ENCODE measurements around the gene OSBPL10.

Gene OSBPL10

GRCh38 chr3:31760654-31761053 lies 220.4 kb downstream of the OSBPL10 start:
- Histone ChIP-seq H3K4me3 (ENCODE audit: low read length in 2 of 2) (no peak overlapping the region), H3K9me3 (ENCODE audit: control insufficient read depth in 2 of 2, low read length in 2 of 2) (no peaks in the 10 kb centered on the region), H3K27ac (ENCODE audit: low read depth in 2 of 2, low read length in 2 of 2) (no peak overlapping the region), H3K36me3 (ENCODE audit: control insufficient read depth in 2 of 2, insufficient read depth in 2 of 2, low read length in 2 of 2) (no peaks in the 10 kb centered on the region), H3K4me1 (ENCODE audit: control insufficient read depth in 2 of 2, insufficient read depth in 2 of 2, low read length in 2 of 2) (peaks cover 0 to 5% of the 10 kb centered on the region in 2 donors), H3K27me3 (ENCODE audit: control insufficient read depth in 2 of 2, insufficient read depth in 2 of 2, low read length in 2 of 2) (no peaks in the 10 kb centered on the region), H3K9ac (ENCODE audit: low read depth in 1 of 2, low read length in 2 of 2) (no peak overlapping the region)

- Histone ChIP-seq H3K36me3 (ENCODE audit: control insufficient read depth in 2 of 2, insufficient read depth in 2 of 2, low read length in 2 of 2) (no peaks in the 10 kb centered on the region), H3K27ac (ENCODE audit: low read depth in 2 of 2, low read length in 2 of 2) (no peak overlapping the region), H3K27me3 (ENCODE audit: control insufficient read depth in 2 of 2, insufficient read depth in 2 of 2, low read length in 2 of 2) (no peaks in the 10 kb centered on the region), H3K9me3 (ENCODE audit: control insufficient read depth in 2 of 2, low read length in 2 of 2) (no peaks in the 10 kb centered on the region), H3K9ac (ENCODE audit: low read depth in 1 of 2, low read length in 2 of 2) (no peak overlapping the region), H3K4me3 (ENCODE audit: low read length in 2 of 2) (no peak overlapping the region), H3K4me1 (ENCODE audit: control insufficient read depth in 2 of 2, insufficient read depth in 2 of 2, low read length in 2 of 2) (peaks cover 0 to 5% of the 10 kb centered on the region in 2 donors)
Measured at GRCh38 chr3:31758322-31758965, 222.6 kb downstream of the OSBPL10 start.

- no peaks in the 10 kb centered on the region for H3K27me3 ChIP-seq (ENCODE audit: control insufficient read depth in 2 of 2, insufficient read depth in 2 of 2, low read length in 2 of 2)
- no peaks in the 10 kb centered on the region for H3K36me3 ChIP-seq (ENCODE audit: control insufficient read depth in 2 of 2, insufficient read depth in 2 of 2, low read length in 2 of 2)
- H3K4me1 ChIP-seq (ENCODE audit: control insufficient read depth in 2 of 2, insufficient read depth in 2 of 2, low read length in 2 of 2): peaks cover 0 to 5% of the 10 kb centered on the region in 2 donors
- H3K9me3 ChIP-seq (ENCODE audit: control insufficient read depth in 2 of 2, low read length in 2 of 2): no peaks in the 10 kb centered on the region
- H3K27ac ChIP-seq (ENCODE audit: low read depth in 2 of 2, low read length in 2 of 2): no peak overlapping the region
- H3K9ac ChIP-seq (ENCODE audit: low read depth in 1 of 2, low read length in 2 of 2): no peak overlapping the region
- H3K4me3 ChIP-seq (ENCODE audit: low read length in 2 of 2): peak overlapping the region in 1 of 2 donors; percentile 3
Measured at GRCh38 chr3:31755926-31756658, 225.0 kb downstream of the OSBPL10 start.

GRCh38 chr3:31754575-31755278 lies 226.3 kb downstream of the OSBPL10 start:
- H3K9me3 ChIP-seq (ENCODE audit: control insufficient read depth in 2 of 2, low read length in 2 of 2): no peaks in the 10 kb centered on the region
- H3K9ac ChIP-seq (ENCODE audit: low read depth in 1 of 2, low read length in 2 of 2): no peak overlapping the region
- H3K4me1 ChIP-seq (ENCODE audit: control insufficient read depth in 2 of 2, insufficient read depth in 2 of 2, low read length in 2 of 2): peaks cover 0 to 5% of the 10 kb centered on the region in 2 donors
- H3K27me3 ChIP-seq (ENCODE audit: control insufficient read depth in 2 of 2, insufficient read depth in 2 of 2, low read length in 2 of 2): no peaks in the 10 kb centered on the region
- H3K4me3 ChIP-seq (ENCODE audit: low read length in 2 of 2): no peak overlapping the region
- H3K36me3 ChIP-seq (ENCODE audit: control insufficient read depth in 2 of 2, insufficient read depth in 2 of 2, low read length in 2 of 2): no peaks in the 10 kb centered on the region
- no peak overlapping the region for H3K27ac ChIP-seq (ENCODE audit: low read depth in 2 of 2, low read length in 2 of 2)

- Histone ChIP-seq H3K27me3 (ENCODE audit: control insufficient read depth in 2 of 2, insufficient read depth in 2 of 2, low read length in 2 of 2) (no peaks in the 10 kb centered on the region), H3K4me1 (ENCODE audit: control insufficient read depth in 2 of 2, insufficient read depth in 2 of 2, low read length in 2 of 2) (peaks cover 0 to 5% of the 10 kb centered on the region in 2 donors), H3K36me3 (ENCODE audit: control insufficient read depth in 2 of 2, insufficient read depth in 2 of 2, low read length in 2 of 2) (no peaks in the 10 kb centered on the region), H3K9ac (ENCODE audit: low read depth in 1 of 2, low read length in 2 of 2) (no peak overlapping the region), H3K27ac (ENCODE audit: low read depth in 2 of 2, low read length in 2 of 2) (no peak overlapping the region), H3K4me3 (ENCODE audit: low read length in 2 of 2) (no peak overlapping the region), H3K9me3 (ENCODE audit: control insufficient read depth in 2 of 2, low read length in 2 of 2) (no peaks in the 10 kb centered on the region)
Measured at GRCh38 chr3:31753050-31753425, 228.0 kb downstream of the OSBPL10 start.

GRCh38 chr3:31752305-31753049 lies 228.6 kb downstream of the OSBPL10 start:
- Histone ChIP-seq H3K9ac (ENCODE audit: low read depth in 1 of 2, low read length in 2 of 2) (no peak overlapping the region), H3K9me3 (ENCODE audit: control insufficient read depth in 2 of 2, low read length in 2 of 2) (no peaks in the 10 kb centered on the region), H3K4me3 (ENCODE audit: low read length in 2 of 2) (no peak overlapping the region), H3K27me3 (ENCODE audit: control insufficient read depth in 2 of 2, insufficient read depth in 2 of 2, low read length in 2 of 2) (no peaks in the 10 kb centered on the region), H3K4me1 (ENCODE audit: control insufficient read depth in 2 of 2, insufficient read depth in 2 of 2, low read length in 2 of 2) (peaks cover 0 to 5% of the 10 kb centered on the region in 2 donors), H3K27ac (ENCODE audit: low read depth in 2 of 2, low read length in 2 of 2) (no peak overlapping the region), H3K36me3 (ENCODE audit: control insufficient read depth in 2 of 2, insufficient read depth in 2 of 2, low read length in 2 of 2) (no peaks in the 10 kb centered on the region)

GRCh38 chr3:31750341-31750740 lies 230.7 kb downstream of the OSBPL10 start:
- Histone ChIP-seq H3K4me3 (ENCODE audit: low read length in 2 of 2) (no peak overlapping the region), H3K9ac (ENCODE audit: low read depth in 1 of 2, low read length in 2 of 2) (no peak overlapping the region), H3K27me3 (ENCODE audit: control insufficient read depth in 2 of 2, insufficient read depth in 2 of 2, low read length in 2 of 2) (no peaks in the 10 kb centered on the region), H3K27ac (ENCODE audit: low read depth in 2 of 2, low read length in 2 of 2) (no peak overlapping the region), H3K9me3 (ENCODE audit: control insufficient read depth in 2 of 2, low read length in 2 of 2) (no peaks in the 10 kb centered on the region), H3K36me3 (ENCODE audit: control insufficient read depth in 2 of 2, insufficient read depth in 2 of 2, low read length in 2 of 2) (no peaks in the 10 kb centered on the region), H3K4me1 (ENCODE audit: control insufficient read depth in 2 of 2, insufficient read depth in 2 of 2, low read length in 2 of 2) (no peaks in the 10 kb centered on the region)

GRCh38 chr3:31748933-31749295 lies 232.1 kb downstream of the OSBPL10 start:
- H3K9ac ChIP-seq (ENCODE audit: low read depth in 1 of 2, low read length in 2 of 2): no peak overlapping the region
- no peak overlapping the region for H3K4me3 ChIP-seq (ENCODE audit: low read length in 2 of 2)

GRCh38 chr3:31748281-31748932 lies 232.7 kb downstream of the OSBPL10 start:
- Histone ChIP-seq H3K9me3 (ENCODE audit: control insufficient read depth in 2 of 2, low read length in 2 of 2) (no peaks in the 10 kb centered on the region), H3K27me3 (ENCODE audit: control insufficient read depth in 2 of 2, insufficient read depth in 2 of 2, low read length in 2 of 2) (no peaks in the 10 kb centered on the region), H3K4me1 (ENCODE audit: control insufficient read depth in 2 of 2, insufficient read depth in 2 of 2, low read length in 2 of 2) (no peaks in the 10 kb centered on the region), H3K27ac (ENCODE audit: low read depth in 2 of 2, low read length in 2 of 2) (no peak overlapping the region), H3K9ac (ENCODE audit: low read depth in 1 of 2, low read length in 2 of 2) (no peak overlapping the region), H3K36me3 (ENCODE audit: control insufficient read depth in 2 of 2, insufficient read depth in 2 of 2, low read length in 2 of 2) (no peaks in the 10 kb centered on the region), H3K4me3 (ENCODE audit: low read length in 2 of 2) (no peak overlapping the region)

More at GRCh38 chr3:31748933-31749295, 232.1 kb downstream of the OSBPL10 start:
- no peaks in the 10 kb centered on the region for H3K27me3 ChIP-seq (ENCODE audit: control insufficient read depth in 2 of 2, insufficient read depth in 2 of 2, low read length in 2 of 2)
- H3K9me3 ChIP-seq (ENCODE audit: control insufficient read depth in 2 of 2, low read length in 2 of 2): no peaks in the 10 kb centered on the region
- H3K36me3 ChIP-seq (ENCODE audit: control insufficient read depth in 2 of 2, insufficient read depth in 2 of 2, low read length in 2 of 2): no peaks in the 10 kb centered on the region
- no peak overlapping the region for H3K27ac ChIP-seq (ENCODE audit: low read depth in 2 of 2, low read length in 2 of 2)
- no peaks in the 10 kb centered on the region for H3K4me1 ChIP-seq (ENCODE audit: control insufficient read depth in 2 of 2, insufficient read depth in 2 of 2, low read length in 2 of 2)

All from mucosa of rectum (tissue), 2 donors.